Embryonic facial prominence (tissue), 1 donor: ENCODE data around the gene IFNL1.
"Not testable (repeated sequence)": the region's sequence is repeated elsewhere in the genome, so short reads cannot be mapped to it uniquely, and the experiment has no call there.

Experiments used
- DNase-seq: peaks from one replicate; pipeline ENCODE4 v3.0.0-alpha.2; 2016; ENCODE audit errors: extremely low spot score

IFNL1 gene

GRCh38 chr19:39308531-39309304 lies 12.5 kb downstream of the IFNL1 start:
- DNase-seq, result no peak

- not testable (repeated sequence) for DNase-seq
Measured at GRCh38 chr19:39309305-39309670, 13.1 kb downstream of the IFNL1 start.

DNA sequence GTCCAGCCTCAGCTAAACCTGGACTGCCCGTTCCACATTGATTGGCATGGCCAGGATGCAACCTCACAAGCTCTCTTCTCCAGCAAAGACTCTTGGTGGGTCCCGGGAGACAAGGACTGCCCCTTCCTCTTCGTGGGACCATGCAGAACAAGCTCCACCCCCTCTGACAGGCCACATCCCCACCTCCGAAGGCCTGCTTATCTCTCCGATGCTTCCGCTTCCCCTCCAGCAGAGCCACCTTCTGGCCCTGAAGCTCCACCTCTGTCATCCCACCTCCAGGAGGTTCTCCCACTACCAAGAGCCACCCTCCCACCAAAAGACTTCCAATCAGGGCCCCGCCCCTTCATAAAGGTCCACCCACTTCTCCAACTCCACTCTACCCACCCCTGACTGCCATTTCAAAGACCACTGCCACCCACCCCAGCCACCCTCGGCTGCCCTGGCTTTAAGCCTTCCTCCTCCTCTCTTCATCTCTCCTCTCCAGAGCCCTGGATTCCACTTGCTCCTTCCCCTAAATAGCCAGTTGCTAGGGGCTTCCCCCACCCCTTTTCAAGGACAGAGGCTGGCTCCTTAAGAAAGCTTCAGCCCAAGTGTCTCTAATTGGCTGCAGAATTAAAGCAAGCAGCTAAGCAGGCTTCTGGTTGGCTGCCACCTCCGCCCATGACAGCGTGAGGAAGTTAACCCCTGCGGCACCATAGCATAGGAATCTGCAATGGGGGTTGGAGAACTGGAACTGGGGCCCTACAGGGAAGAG lies 14.5 kb downstream of the IFNL1 start:
- no peak for DNase-seq

DNA sequence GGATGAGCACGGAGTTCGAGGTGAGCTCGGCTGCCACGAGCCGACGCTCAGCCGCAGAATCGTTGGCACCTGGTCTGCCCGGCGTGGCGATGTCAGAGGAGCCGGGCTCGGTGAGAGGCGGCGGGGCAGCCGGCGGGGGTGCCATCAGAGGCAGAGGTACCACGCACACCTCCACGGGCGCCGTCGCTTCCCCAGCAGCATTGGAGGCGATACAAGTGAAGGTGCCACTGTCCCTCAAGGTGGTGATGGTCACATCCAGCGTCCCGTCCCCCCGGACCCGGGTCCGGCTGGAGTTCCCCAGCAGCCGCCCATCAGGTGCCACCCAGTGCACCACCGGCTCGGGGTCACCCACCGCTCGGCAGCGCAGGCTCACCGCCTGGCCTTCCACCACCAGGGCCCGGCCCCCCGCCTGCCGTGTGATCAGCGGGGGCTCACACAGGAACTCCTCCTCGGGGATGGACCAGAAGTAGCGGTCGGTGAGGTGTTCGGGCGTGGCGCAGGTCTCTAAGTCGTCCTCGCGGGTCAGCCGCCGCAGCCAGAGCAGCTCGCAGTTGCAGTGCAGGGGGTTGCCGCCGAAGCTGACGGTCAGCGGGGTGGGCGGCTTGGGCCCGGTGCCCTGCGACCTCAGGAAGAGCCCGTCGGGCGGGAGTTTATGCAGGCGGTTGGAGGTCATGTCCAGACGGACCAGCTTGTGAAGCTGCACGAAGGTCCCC lies 18.0 kb downstream of the IFNL1 start:
- no peak for DNase-seq

- DNase-seq, result no peak
Measured at GRCh38 chr19:39315933-39316332, 19.7 kb downstream of the IFNL1 start.

DNA sequence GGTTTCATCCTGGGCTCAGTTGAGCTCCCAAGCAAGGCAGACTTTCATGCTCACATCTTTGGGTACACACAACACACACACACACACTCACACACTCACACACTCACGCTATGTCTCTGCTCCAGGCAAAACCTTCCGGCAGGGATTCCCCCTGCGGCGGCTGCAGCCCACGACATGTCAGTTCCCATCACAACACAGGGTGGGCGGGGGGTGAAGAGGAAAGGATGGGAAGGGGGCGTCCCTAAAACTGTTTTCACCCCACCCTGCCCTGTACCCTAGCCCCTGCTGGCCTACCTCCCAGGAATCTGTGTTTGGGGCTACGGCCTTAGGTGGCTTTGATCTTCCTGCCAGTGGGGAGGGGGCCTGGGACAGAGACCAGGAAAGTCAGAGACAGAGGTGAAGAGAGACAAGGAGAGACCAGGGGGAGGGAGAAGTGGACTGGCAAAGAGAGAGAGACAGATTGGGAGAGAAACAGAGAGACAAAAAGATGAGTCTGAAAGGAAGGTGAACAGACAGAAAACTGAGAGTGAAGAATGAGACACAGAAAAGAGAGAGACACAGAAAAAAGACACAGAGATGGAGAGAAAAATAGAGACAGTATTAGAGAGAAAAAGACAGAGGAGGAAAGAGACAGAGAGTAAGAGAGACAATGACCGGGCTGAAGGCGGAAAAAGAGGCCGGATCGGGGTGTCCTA lies 20.6 kb downstream of the IFNL1 start:
- no peak for DNase-seq

GRCh38 chr19:39317476-39317875 lies 21.3 kb downstream of the IFNL1 start:
- DNase-seq, result no peak

DNA sequence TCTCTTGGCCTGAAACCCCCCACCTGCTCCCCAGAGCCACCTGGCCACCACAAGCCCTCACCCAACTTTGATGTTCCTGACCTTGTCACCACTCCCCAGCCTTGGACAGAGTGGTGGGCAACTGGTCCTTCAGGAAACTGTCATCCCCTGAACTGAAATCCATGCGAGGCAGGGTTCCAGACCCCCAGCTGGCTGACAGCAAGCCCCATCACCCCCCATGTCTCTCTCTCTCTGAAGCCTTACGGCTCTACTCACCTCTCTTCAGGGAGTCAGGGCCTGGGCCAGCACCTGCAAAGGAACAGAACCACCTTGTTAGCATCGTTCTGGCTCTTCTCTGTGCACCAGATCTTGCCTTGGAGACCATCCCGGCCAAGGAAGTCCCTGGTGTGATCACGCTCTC lies 21.9 kb downstream of the IFNL1 start:
- no peak for DNase-seq

- DNase-seq, result no peak
Measured at GRCh38 chr19:39318690-39319089, 22.5 kb downstream of the IFNL1 start.

GRCh38 chr19:39319098-39319891 lies 23.1 kb downstream of the IFNL1 start:
- DNase-seq, result no peak

DNA sequence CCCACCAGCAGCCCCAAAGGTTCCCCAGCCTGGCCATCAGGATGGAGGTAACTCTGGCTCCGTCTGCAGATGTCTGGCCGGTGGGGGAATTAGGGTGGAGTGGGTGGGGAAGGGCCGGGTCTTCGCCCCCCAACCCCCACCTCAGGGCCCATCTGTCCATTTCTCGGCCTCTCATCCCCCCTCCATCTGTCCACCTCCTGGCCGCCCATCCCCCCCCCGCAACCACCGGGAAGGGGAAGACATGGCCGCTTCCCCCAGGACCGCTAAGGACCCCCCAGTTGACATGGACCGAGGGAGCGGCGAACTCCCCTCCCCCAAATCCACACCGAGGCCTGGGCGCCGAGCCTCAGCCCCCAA lies 23.7 kb downstream of the IFNL1 start:
- no peak for DNase-seq

DNA sequence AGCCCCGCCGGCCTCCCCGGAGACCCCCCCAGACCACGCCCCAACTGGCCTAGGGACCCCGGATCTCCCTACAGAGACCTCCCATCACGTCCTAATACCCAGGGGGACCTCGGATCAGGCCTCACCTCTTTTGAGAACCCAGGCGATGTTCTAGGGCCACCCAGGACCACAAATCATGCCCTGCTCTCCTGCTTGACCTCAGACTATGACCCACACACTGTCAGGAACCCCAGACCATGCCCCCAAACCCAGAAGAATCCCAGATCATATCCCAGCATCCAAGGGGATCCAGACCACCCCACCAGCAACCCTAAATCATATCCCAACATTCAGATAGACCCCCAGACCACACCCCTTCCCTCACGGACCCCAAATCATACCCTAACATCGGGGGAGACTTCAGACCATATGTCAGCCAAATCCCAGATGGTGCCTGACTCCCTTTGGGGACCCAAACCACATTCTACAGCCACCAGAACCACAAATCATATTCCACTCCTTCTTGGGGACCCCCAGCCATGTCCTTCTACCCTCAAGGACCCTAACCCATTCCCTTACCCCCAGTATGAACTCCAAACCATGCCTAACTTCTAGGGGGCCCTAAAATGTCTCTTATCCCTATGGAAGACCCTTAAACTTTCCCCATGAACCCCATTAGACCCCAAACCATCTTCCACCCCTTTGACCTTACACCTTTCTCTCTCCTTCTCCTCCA lies 25.1 kb downstream of the IFNL1 start:
- no peak for DNase-seq

DNA sequence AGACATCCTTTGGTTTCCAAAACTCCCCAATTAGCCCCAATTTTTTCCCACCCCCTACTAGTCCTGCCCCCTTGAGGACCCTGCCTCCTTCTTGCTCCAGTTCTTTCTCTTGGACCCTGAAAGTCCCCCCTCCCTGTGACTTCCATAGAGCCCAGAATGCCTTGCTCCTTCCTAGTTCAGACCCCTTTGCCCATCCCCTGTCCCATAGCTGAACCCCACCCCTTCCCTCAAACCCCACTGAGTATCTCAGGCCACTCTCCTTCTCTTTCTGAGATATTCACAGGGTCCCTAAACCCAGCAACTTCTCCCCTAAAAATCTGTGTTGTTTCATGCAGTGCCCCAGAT lies 25.6 kb downstream of the IFNL1 start:
- DNase-seq, result no peak

DNA sequence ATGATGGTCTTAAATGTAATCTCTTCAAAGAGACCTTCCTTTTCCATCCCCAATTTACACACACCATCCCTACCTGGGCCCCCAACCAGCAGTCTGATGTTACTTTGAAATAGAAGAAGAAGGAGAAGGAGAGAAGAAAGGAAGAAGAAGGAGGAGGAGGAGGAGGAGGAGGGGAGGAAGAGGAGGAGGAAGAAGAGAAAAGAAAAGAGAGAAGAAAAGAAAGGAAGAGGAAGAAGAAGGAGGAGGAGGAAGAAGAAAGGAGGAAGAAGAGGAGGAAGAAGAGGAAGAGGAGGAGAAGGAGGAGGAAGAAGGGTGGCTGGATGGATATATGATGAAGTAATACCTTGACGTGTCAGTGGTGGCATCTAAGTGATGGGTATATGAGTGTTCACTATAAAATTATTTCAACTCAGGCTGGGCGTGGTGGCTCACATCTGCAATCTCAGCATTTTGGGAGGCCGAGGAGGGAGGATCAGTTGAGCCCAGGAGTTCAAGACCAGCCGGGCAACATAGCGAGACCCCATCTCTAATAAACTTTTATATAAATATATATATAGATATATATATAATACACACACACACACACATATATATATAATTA lies 28.1 kb downstream of the IFNL1 start:
- no peak for DNase-seq

DNA sequence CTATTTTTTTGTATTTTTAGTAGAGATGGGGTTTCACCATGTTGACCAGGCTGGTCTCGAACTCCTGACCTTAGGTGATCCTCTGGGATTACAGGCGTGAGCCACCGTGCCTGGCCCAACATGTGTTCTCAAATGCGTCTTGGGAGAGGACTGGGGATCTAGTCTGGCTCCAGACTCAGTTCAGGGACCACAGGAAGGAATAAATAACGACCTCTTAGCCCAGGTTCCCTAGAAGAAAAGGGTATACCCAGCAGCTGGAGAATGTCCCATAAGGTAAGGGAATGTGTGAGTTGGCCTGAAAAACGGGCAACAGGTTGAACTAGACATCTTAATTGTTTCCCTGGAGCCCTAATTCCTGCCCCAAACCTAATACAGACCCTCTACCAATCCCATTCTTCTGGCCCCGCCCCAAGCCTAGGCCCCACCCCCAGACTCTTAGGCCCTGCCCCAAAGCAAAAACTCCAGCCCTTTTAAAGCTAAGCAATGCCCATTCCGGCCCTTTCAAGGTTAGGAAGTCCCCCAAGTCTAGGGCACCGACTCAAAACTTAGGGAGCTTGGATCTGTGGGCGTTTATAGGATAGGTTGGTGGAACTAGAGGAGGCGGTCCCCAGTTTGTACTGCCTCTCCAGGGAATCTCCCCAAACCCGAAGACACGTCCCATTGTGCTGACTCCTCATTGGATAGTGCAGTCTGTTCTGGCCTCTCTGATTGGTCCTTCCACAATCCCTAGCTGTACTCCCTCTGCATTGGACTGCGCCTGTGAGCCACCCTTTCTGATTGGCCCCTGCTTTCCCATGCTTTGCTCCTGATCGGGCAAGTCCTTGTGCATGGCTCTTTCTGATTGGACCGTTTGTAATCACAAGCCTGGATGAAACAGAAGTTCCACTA lies 29.8 kb downstream of the IFNL1 start:
- DNase-seq, result no peak

- no peak for DNase-seq
Measured at GRCh38 chr19:39327363-39328045, 31.3 kb downstream of the IFNL1 start.

- DNase-seq, result peak; percentile 70
Measured at GRCh38 chr19:39328046-39328705, 32.0 kb downstream of the IFNL1 start.

DNA sequence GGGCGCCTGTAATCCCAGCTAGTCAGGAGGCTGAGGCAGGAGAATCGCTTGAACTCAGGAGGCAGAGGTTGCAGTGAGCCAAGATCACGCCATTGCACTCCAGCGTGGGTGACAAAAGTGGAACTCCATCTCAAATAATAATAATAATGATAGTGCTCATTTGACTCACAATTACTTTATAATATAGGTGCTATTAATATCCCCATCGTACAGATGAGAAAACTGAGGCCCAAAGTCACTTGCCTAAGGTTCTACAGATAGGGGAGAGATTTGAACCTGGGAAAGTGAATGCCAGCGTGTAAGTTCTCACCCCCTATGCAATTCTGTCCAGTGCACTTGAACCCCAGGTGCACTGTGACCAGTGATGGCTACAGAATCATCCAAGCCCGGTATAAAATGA lies 33.7 kb downstream of the IFNL1 start:
- no peak for DNase-seq
